Measurements from ENCODE around the gene NTN4. TPM values are rescaled to one million over a fixed set of nuclear protein-coding genes. Genes with fewer than 3 reads are reported as not detected.

The NTN4 gene
- total and polyA plus RNA-seq, 10 of the 15 experiments (the other 5 are each of a cell fraction or from before 2014, with no cell fraction given): 0.15 TPM; not detected in 9

GRCh38 chr12:95736631-95737030 lies 53.9 kb downstream of the NTN4 start:
- Histone ChIP-seq H3K9ac (ENCODE audit: control insufficient read depth, insufficient read depth, low read length) (no peak overlapping the region), H3K27me3 (replicated peaks in 1 of 2; ENCODE audit: control insufficient read depth in 2 of 2, insufficient read depth in 2 of 2, low read length in 1 of 2) (peaks cover 3 to 5% of the 10 kb centered on the region in 2 experiments; a peak in 3 of 4 replicates), H3K4me2 (ENCODE audit: control insufficient read depth, insufficient read depth) (no peak overlapping the region), H3K9me3 (replicated peaks; ENCODE audit: control insufficient read depth, insufficient read depth, low read length) (no peaks in the 10 kb centered on the region), H2AFZ (ENCODE audit: control insufficient read depth, low read depth, low read length) (no peak overlapping the region), H3K36me3 (ENCODE audit: control insufficient read depth in 2 of 2, insufficient read depth in 2 of 2, low read length in 1 of 2) (no peaks in the 10 kb centered on the region), H3K4me1 (ENCODE audit: control insufficient read depth, insufficient read depth, low read length) (0 out of 2 replicates have a peak, but pooled peaks cover 3% of the 10 kb centered on the region), H3K79me2 (ENCODE audit: control insufficient read depth, insufficient read depth, low read length) (no peaks in the 10 kb centered on the region), H3K27ac (ENCODE audit: control insufficient read depth, insufficient read depth) (no peak overlapping the region), H4K20me1 (ENCODE audit: control insufficient read depth, insufficient read depth) (no peaks in the 10 kb centered on the region), H3K4me3 (no peak overlapping the region)
- FAIRE-seq (no peak), DNase-seq (ENCODE audit: low read depth, low spot score) (no peak), ATAC-seq (no peak)
- intact Hi-C loops (cut with micrococcal nuclease; ENCODE audit: unreplicated experiment) (no loop called here), in situ Hi-C loops (cut with MboI) (no loop called here)
- WGBS (ENCODE audit: insufficient coverage, insufficient replicate concordance, low lambda C conversion rate, missing lambda C conversion rate): 25% methylated on average over 2 of the region's 2 CpGs
- ChIA-PET CTCF (no interaction called here), SMC1A (ENCODE audit: uncharacterized antibody, unreplicated experiment) (no interaction called here), POLR2A (no interaction called here), RAD21 (ENCODE audit: unreplicated experiment) (no interaction called here)
- TF ChIP-seq BACH1 (IDR thresholded peaks at IDR 0.05; ENCODE audit: borderline replicate concordance) (no peak), STAT1 (conservative IDR thresholded peaks at IDR 0.05) (no peak), DPF2 (IDR thresholded peaks at IDR 0.05) (no peak), PAX8 (IDR thresholded peaks at IDR 0.05) (no peak), RELB (IDR thresholded peaks at IDR 0.05; ENCODE audit: low read depth) (no peak), YBX1 (IDR thresholded peaks at IDR 0.05) (no peak), E2F8 (IDR thresholded peaks at IDR 0.05; ENCODE audit: low read depth, partially characterized antibody) (no peak), ESRRA (IDR thresholded peaks at IDR 0.05; ENCODE audit: low read length) (no peak), ZZZ3 (IDR thresholded peaks at IDR 0.05; ENCODE audit: control insufficient read depth, insufficient read length, low read depth) (no peak), ATF3 (IDR thresholded peaks at IDR 0.05; ENCODE audit: borderline replicate concordance, extremely low read depth, low read depth, low read length) (no peak), TCF3 (IDR thresholded peaks at IDR 0.05; ENCODE audit: borderline replicate concordance, insufficient read depth, low read depth, low read length) (no peak), RAD21 (IDR thresholded peaks at IDR 0.05; ENCODE audit: insufficient read depth, low read depth, low read length) (no peak), CHD1 (IDR thresholded peaks at IDR 0.05; ENCODE audit: low read depth, low read length) (no peak)
- TF ChIP-seq, protein P1, sequence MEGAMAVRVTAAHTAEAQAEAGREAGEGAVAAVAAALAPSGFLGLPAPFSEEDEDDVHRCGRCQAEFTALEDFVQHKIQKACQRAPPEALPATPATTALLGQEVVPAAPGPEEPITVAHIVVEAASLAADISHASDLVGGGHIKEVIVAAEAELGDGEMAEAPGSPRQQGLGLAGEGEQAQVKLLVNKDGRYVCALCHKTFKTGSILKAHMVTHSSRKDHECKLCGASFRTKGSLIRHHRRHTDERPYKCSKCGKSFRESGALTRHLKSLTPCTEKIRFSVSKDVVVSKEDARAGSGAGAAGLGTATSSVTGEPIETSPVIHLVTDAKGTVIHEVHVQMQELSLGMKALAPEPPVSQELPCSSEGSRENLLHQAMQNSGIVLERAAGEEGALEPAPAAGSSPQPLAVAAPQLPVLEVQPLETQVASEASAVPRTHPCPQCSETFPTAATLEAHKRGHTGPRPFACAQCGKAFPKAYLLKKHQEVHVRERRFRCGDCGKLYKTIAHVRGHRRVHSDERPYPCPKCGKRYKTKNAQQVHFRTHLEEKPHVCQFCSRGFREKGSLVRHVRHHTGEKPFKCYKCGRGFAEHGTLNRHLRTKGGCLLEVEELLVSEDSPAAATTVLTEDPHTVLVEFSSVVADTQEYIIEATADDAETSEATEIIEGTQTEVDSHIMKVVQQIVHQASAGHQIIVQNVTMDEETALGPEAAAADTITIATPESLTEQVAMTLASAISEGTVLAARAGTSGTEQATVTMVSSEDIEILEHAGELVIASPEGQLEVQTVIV (IDR thresholded peaks at IDR 0.05; ENCODE audit: borderline replicate concordance, partially characterized antibody): no peak
- no TSS peak for BruUV-seq (replicated peaks)
